Ovary (tissue), 9 donors: ENCODE results near the gene CROCC2. TPM values are rescaled to one million over a fixed set of nuclear protein-coding genes. Genes with fewer than 3 reads are reported as not detected.

Source experiments
- DNase-seq, 5 donors: peaks; one replicate each; pipeline ENCODE4 v3.0.0-alpha.2; 2019 to 2020
- H3K27ac ChIP-seq, 2 donors: fragments of 200-600 bp; one replicate each; pipeline versions ENCODE4 v1.5.1 to v1.8.0; 2019 to 2022
- H3K27me3 ChIP-seq: fragments of 200-600 bp; one replicate; pipeline ENCODE4 v1.8.0; 2022
- H3K36me3 ChIP-seq: fragments of 200-600 bp; sonication (generic); one replicate; pipeline ENCODE4 v1.5.1; 2019
- H3K4me1 ChIP-seq: one replicate; pipeline ENCODE4 v1.8.1; 2013; ENCODE audit warnings: mild to moderate bottlenecking, moderate library complexity; ENCODE audit not compliant: insufficient read depth
- H3K4me3 ChIP-seq: fragments of 200-600 bp; sonication (generic); one replicate; pipeline ENCODE4 v1.5.1; 2017
- H3K9me3 ChIP-seq, 2 donors: fragments of 200-600 bp in 1 of 2; sonication (generic) in 1 of 2; one replicate each; pipeline versions ENCODE4 v1.5.1 to v1.8.1; 2013 to 2019; ENCODE audit warnings: mild to moderate bottlenecking in 1 of 2, moderate library complexity in 1 of 2
- CTCF ChIP-seq, 3 donors: fragments of 450-650 bp in 2 of 3; fragments of 200-600 bp in 1 of 3; IDR thresholded peaks; one replicate each; pipeline versions ENCODE4 v1.5.1 to v1.8.0; 2016 to 2022; ENCODE audit warnings: antibody characterized with exemption in 3 of 3, mild to moderate bottlenecking in 1 of 3
- EP300 ChIP-seq: sonication (generic); formaldehyde crosslinking; IDR thresholded peaks from one replicate; pipeline ENCODE4 v1.6.1; 2017; ENCODE audit warnings: antibody characterized with exemption
- POLR2A ChIP-seq: fragments of 450-650 bp; IDR thresholded peaks from one replicate; pipeline ENCODE4 v1.6.1; 2017; ENCODE audit warnings: antibody characterized with exemption, mild to moderate bottlenecking, moderate library complexity
- WGBS, 3 donors: extraction: QIAGEN DNeasy Blood & Tissue Kit in 1 of 3; methylation state at CpG; one replicate each; pipeline versions ENCODE4 v1.1.5 to v1.1.7; 2013 to 2017; 5-methylcytosine and 5-hydroxymethylcytosine counted together
- intact Hi-C, 4 donors: fragments of 100-400 bp; cut with DNase I; formaldehyde crosslinking; loops; one replicate each; pipeline versions ENCODE4 v1.11.0 to v1.15.1; 2022 to 2023
- polyA plus RNA-seq, 2 donors: library from polyadenylated mRNA; stranded (reverse); fragments of 200-250 nt in 1 of 2; fragments of 350-450 nt in 1 of 2; fragmentation: Illumina TruSeq in 1 of 2; extraction: RNeasy Lipid Tissue Mini Kit (QIAGEN cat#74804) in 1 of 2; gene quantifications; one replicate each; pipeline ENCODE4 v1.2.3, GENCODE V29; 2013 to 2014
- total RNA-seq, 7 donors: library from RNA; depleted of rRNA in 2 of 7; stranded (reverse); fragments of >200 nt in 2 of 7; fragmentation: NEBNext Ultra II Directional in 3 of 7; extraction: Animal tissue kit (Norgen Biotek cat#: 25700) in 3 of 7; gene quantifications; one replicate each; pipeline versions ENCODE4 v1.1.0 to v1.2.4, GENCODE V29; 2016 to 2023
- donor health status: DM: no; HTN: no; CAD: no; lungs with moderate emphysema.
- donor health status: DM: no; HTN: no; CAD: no.
- donor health status: Bipolar disorder and iron deficiency.
- donor health status: DM: yes; HTN: yes; CAD: no.
- donor health status: DM: no; HTN: no; CAD: no.
- donor health status: DM: yes; HTN: yes; CAD: no.

Gene CROCC2
- total and polyA plus RNA-seq, 9 donors, result 0.15 to 6.1 (median 1.5) TPM; not detected in 1

DNA sequence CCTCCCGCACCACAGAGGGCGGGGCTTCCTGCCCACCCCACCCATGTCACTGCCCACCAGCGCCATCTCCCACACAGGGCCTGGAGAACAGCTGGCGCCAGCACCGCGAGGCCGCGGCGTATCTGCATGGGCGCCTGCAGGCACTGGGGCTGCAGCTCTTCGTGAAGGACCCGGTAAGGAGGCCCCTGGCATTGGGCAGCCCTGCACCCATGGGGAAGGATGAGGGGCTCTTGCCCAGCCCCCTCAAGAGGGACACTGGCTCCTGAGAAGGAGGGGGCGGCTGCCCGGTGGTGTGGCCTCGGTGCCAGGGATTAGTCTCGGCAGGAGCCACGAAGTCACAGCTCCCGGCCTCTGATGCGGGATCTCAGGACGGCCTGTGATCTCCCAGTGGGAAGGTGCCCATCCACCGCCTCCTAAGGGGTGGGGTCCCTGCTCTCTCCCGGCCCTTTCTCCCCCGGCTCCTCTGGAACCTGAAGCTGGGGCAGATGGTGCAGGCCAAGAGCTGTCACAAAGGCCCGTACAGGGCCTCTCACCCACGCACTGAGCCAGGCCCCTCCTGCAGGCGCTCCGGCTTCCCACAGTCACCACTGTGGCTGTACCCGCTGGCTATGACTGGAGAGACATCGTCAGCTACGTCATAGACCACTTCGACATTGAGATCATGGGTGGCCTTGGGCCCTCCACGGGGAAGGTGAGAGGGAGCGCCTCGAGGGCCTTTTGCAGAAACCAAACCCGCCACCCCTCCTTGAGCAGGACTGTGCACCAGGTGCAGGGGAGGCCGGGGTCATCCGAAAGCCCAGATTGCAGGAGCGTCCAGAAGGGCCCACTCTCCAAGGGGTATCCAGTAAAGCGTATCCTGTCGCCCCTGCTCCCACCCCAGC lies 28.4 kb upstream of the CROCC2 start:
- Histone ChIP-seq H3K36me3 (no peaks in the 10 kb centered on the region), H3K4me1 (no peaks in the 10 kb centered on the region), H3K27ac (no peak overlapping the region), H3K4me3 (no peak overlapping the region), H3K27me3 (no peaks in the 10 kb centered on the region), H3K9me3 (no peaks in the 10 kb centered on the region)
- WGBS, 3 donors, result 88 to 91% (median 91%) methylated on average over 40 of the region's 40 CpGs
- intact Hi-C loops, result no loop called here
- DNase-seq, result peak in 3 of 5 donors; percentile 6 to 30 (median 9)
- TF ChIP-seq POLR2A (no peak), CTCF (IDR thresholded peaks at IDR 0.05) (no peak), EP300 (no peak)

DNA sequence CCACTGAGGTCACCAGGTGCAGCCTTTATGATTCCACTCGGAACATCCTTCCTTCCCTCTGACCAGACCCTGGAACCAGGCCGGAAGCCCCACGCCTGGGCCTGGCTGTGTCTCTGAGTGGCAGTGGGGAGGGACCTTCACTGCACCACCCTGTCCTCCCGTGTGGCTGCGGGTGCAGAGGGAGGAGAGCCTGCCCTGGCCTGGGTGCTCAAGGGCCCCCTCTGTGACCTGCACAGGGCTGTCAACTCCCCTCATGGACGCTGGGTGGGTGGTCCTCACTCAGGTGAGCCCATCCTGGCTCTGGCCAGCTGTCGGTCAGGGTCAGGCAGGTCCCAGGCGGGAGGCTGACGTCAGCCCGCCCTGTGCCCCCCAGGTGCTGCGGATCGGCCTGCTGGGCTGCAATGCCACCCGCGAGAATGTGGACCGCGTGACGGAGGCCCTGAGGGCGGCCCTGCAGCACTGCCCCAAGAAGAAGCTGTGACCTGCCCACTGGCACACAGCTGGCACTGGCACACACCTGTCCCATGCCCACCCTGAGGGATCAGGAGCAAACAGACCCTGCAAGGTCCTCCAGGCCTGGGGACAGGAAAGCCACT lies 27.7 kb upstream of the CROCC2 start:
- intact Hi-C loops, result no loop called here
- WGBS, 3 donors, result 87 to 93% (median 92%) methylated on average over 17 to 18 of the region's 18 CpGs
- H3K27me3 ChIP-seq, result no peaks in the 10 kb centered on the region
- TF ChIP-seq CTCF (IDR thresholded peaks at IDR 0.05), result no peak
- no peak for TF ChIP-seq POLR2A
- no peak for TF ChIP-seq EP300
- no peaks in the 10 kb centered on the region for H3K4me1 ChIP-seq
- H3K27ac ChIP-seq, result no peak overlapping the region
- no peak overlapping the region for H3K4me3 ChIP-seq
- no peaks in the 10 kb centered on the region for H3K9me3 ChIP-seq
- peak in 3 of 5 donors; percentile 12 to 24 (median 13) for DNase-seq
- H3K36me3 ChIP-seq, result no peaks in the 10 kb centered on the region

- Histone ChIP-seq H3K4me1 (no peaks in the 10 kb centered on the region), H3K27me3 (no peaks in the 10 kb centered on the region), H3K9me3 (no peaks in the 10 kb centered on the region), H3K27ac (no peak overlapping the region), H3K4me3 (no peak overlapping the region), H3K36me3 (no peaks in the 10 kb centered on the region)
- 77 to 93% (median 83%) methylated on average over 7 of the region's 7 CpGs for WGBS, 3 donors
- intact Hi-C loops, result no loop called here
- no peak for DNase-seq
- TF ChIP-seq EP300 (no peak), CTCF (IDR thresholded peaks at IDR 0.05) (no peak), POLR2A (no peak)
Measured at GRCh38 chr2:240879105-240879504, 27.0 kb upstream of the CROCC2 start.

GRCh38 chr2:240881913-240882312 lies 24.2 kb upstream of the CROCC2 start:
- no peaks in the 10 kb centered on the region for H3K27me3 ChIP-seq
- TF ChIP-seq POLR2A, result no peak
- no peak for TF ChIP-seq EP300
- no peak for TF ChIP-seq CTCF (IDR thresholded peaks at IDR 0.05)

More at GRCh38 chr2:240881913-240882312, 24.2 kb upstream of the CROCC2 start:
- intact Hi-C loops, result no loop called here
- Histone ChIP-seq H3K4me3 (no peak overlapping the region), H3K4me1 (no peaks in the 10 kb centered on the region), H3K27ac (no peak overlapping the region), H3K9me3 (no peaks in the 10 kb centered on the region), H3K36me3 (no peaks in the 10 kb centered on the region)
- 60 to 62% (median 62%) methylated on average over 6 of the region's 6 CpGs for WGBS, 3 donors
- DNase-seq, result no peak
